Adrenal gland (tissue), 12 donors: ENCODE measurements around the gene PARP16. TPM values are rescaled to one million over a fixed set of nuclear protein-coding genes. Genes with fewer than 3 reads are reported as not detected.

Source experiments
- DNase-seq, 7 donors: peaks; one replicate each; pipeline ENCODE4 v3.0.0-alpha.2; 2019 to 2020
- H3K27ac ChIP-seq, 5 donors: fragments of 200-600 bp; sonication (generic) in 4 of 5; 1 replicate in 3 of 5; 2 replicates in 2 of 5; pipeline versions ENCODE4 v1.5.1 to v1.8.0; 2016 to 2020; ENCODE audit warnings: mild to moderate bottlenecking in 1 of 5
- H3K27me3 ChIP-seq: fragments of 200-600 bp; 2 replicates; pipeline ENCODE4 v1.8.0; 2021
- H3K36me3 ChIP-seq, 2 donors: fragments of 200-600 bp; replicated peaks in 1 of 2; 1 replicate in 1 of 2; 2 replicates in 1 of 2; pipeline versions ENCODE4 v1.5.1 to v1.8.0; 2018 to 2022
- H3K4me1 ChIP-seq, 2 donors: fragments of 200-600 bp; replicated peaks in 1 of 2; 1 replicate in 1 of 2; 2 replicates in 1 of 2; pipeline versions ENCODE4 v1.5.1 to v1.8.0; 2018 to 2021
- H3K4me3 ChIP-seq, 4 donors: fragments of 200-600 bp; sonication (generic) in 3 of 4; one replicate each; pipeline ENCODE4 v1.5.1; 2016 to 2018
- H3K9me3 ChIP-seq, 3 donors: fragments of 200-600 bp; sonication (generic) in 1 of 3; replicated peaks in 1 of 3; 1 replicate in 2 of 3; 2 replicates in 1 of 3; pipeline versions ENCODE4 v1.5.1 to v1.8.0; 2016 to 2021
- POLR2A ChIP-seq, 2 donors: fragments of 450-650 bp; IDR thresholded peaks; one replicate each; pipeline ENCODE4 v1.6.1; 2017; ENCODE audit warnings: antibody characterized with exemption in 2 of 2, mild to moderate bottlenecking in 2 of 2, moderate library complexity in 1 of 2
- WGBS, 4 donors: extraction: QIAGEN DNeasy Blood & Tissue Kit in 2 of 4; methylation state at CpG; one replicate each; pipeline versions ENCODE4 v1.1.5 to v1.1.7; 2013 to 2017; 5-methylcytosine and 5-hydroxymethylcytosine counted together
- intact Hi-C, 2 donors: fragments of 100-400 bp; cut with DNase I; formaldehyde crosslinking; loops; one replicate each; pipeline versions ENCODE4 v1.14.1 to v1.15.0; 2022 to 2023
- polyA plus RNA-seq, 3 donors: library from polyadenylated mRNA; stranded (reverse); fragments of 200-250 nt in 2 of 3; fragments of 350-450 nt in 1 of 3; fragmentation: Illumina TruSeq in 1 of 3; extraction: RNeasy Lipid Tissue Mini Kit (QIAGEN cat#74804) in 1 of 3; gene quantifications; one replicate each; pipeline ENCODE4 v1.2.3, GENCODE V29; 2013 to 2014
- total RNA-seq, 9 donors: library from RNA; depleted of rRNA in 4 of 9; stranded (reverse); fragments of >200 nt in 4 of 9; fragments of 120-200 nt in 1 of 9; fragmentation: NEBNext Ultra II Directional in 1 of 9; extraction: Animal tissue kit (Norgen Biotek cat#: 25700) in 1 of 9; gene quantifications; one replicate each; pipeline versions ENCODE4 v1.1.0 to v1.2.4, GENCODE V29; 2013 to 2023
- TF ChIP-seq, protein P1 (sequence below), 6 experiments: fragments of 450-650 bp in 4 of 6; fragments of 200-600 bp in 2 of 6; sonication (generic) in 1 of 6; IDR thresholded peaks; 1 replicate in 5 of 6; 2 replicates in 1 of 6; pipeline versions ENCODE4 v1.5.1 to v1.8.0; 2016 to 2021; ENCODE audit warnings: antibody characterized with exemption in 6 of 6, mild to moderate bottlenecking in 2 of 6, moderate library complexity in 1 of 6
- donor health status: healthy with polysubstance abuse.
- donor health status: Bipolar disorder and iron deficiency.
- donor health status: DM: yes; HTN: yes; CAD: no.
- donor health status: DM: no; HTN: no; CAD: no.
- donor health status: DM: no; HTN: no; CAD: no.
- donor health status: DM: yes; HTN: yes; CAD: no.

The PARP16 gene
- total and polyA plus RNA-seq, 12 donors, result 7.8 to 18.1 (median 14.2) TPM

DNA sequence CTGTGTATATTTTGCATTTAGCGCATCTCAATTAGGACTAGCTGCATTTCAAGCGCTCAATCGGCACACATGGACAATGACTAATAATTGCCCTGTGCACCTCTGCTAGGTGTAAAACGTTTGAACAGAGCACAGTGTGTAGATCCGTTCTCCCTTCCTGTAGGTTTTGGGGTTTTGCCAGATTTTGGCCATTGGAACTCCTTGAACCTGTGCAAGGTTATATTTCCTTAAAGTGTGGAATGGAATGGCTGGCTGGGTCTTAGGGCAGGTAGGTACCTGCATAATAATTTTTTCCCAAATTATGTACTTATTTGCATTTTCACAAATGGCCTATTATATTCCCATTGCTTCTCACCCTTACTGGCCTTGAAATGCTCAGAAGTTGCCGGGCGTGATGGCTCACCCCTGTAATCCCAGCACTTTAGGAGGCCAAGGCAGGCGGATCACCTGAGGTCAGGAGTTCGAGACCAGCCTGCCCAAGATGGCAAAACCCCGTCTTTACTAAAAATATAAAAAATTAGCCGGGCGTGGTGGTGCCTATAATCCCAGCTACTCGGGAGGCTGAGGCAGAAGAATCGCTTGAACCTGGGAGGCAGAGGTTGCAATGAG, 18.6 kb upstream of the PARP16 start:
- H3K27ac ChIP-seq, result peak overlapping the region; percentile 78 to 96 (median 88)
- WGBS, 4 donors, result 40 to 44% (median 41%) methylated on average over 12 to 14 of the region's 14 CpGs
- intact Hi-C loops, result no loop called here
- TF ChIP-seq, protein P1, sequence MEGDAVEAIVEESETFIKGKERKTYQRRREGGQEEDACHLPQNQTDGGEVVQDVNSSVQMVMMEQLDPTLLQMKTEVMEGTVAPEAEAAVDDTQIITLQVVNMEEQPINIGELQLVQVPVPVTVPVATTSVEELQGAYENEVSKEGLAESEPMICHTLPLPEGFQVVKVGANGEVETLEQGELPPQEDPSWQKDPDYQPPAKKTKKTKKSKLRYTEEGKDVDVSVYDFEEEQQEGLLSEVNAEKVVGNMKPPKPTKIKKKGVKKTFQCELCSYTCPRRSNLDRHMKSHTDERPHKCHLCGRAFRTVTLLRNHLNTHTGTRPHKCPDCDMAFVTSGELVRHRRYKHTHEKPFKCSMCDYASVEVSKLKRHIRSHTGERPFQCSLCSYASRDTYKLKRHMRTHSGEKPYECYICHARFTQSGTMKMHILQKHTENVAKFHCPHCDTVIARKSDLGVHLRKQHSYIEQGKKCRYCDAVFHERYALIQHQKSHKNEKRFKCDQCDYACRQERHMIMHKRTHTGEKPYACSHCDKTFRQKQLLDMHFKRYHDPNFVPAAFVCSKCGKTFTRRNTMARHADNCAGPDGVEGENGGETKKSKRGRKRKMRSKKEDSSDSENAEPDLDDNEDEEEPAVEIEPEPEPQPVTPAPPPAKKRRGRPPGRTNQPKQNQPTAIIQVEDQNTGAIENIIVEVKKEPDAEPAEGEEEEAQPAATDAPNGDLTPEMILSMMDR (IDR thresholded peaks at IDR 0.05), result no peak
- no peak for TF ChIP-seq POLR2A (IDR thresholded peaks at IDR 0.05)
- peaks cover 3 to 12% of the 10 kb centered on the region in 2 donors for H3K4me1 ChIP-seq
- no peaks in the 10 kb centered on the region for H3K36me3 ChIP-seq
- DNase-seq, result no peak
- peak overlapping the region in 2 of 4 donors; percentile 25 to 42 for H3K4me3 ChIP-seq
- no peaks in the 10 kb centered on the region for H3K27me3 ChIP-seq
- no peaks in the 10 kb centered on the region for H3K9me3 ChIP-seq

DNA sequence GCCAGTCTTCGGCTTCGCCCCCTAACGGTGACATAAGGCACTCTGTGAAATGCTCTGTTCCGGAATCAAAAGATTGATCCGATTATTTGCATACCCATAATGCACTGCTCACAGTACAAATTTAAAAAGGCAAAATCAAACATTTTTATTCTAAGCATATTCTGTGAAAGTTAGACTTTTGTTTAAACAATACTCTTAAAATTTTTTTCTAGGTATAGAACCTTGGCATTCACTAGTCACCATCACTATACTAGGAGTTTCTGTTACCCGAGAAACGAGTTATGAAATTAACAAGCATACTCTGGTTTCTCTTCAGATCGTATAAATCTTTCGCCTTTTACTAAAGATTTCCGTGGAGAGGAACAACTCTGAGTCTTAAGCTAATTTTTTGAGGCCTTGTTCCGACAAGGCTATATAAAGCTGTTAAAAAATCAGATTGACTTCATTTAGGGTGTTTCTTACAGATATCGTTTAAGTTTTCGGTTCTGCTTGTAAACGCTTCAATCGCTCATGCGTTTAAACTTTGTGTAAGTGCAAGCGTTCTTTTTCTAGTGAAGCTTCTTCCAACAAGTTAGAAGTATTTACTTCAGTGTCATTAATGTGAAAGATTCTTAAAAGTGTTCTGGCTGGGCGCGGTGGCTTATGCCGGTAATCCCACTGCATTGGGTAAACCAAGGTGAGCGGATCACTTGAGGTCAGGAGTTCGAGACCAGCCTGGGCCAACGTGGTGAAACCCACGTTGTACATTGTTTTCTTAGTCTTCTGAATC, 17.9 kb upstream of the PARP16 start, which contains the start of gene RNU5B-1:
TSS of gene RNU5B-1 (plus strand) at position 297 of the 769 bp plus-strand sequence.
- H3K27ac ChIP-seq, result peak within 1 kb of the TSS; percentile 78 to 96 (median 88)
- intact Hi-C loops, result no loop called here
- H3K4me3 ChIP-seq, result peak within 1 kb of the TSS in 2 of 4 donors; percentile 51 to 63
- peak; percentile 79 to 94 (median 86) for DNase-seq
- no peaks in the 10 kb centered on the region for H3K36me3 ChIP-seq
- no peaks in the 10 kb centered on the region for H3K9me3 ChIP-seq
- TF ChIP-seq, protein P1 (IDR thresholded peaks at IDR 0.05), result peak; percentile 62 to 92 (median 88)
- peak; percentile 100 for TF ChIP-seq POLR2A (IDR thresholded peaks at IDR 0.05)
- peaks cover 3 to 12% of the 10 kb centered on the region in 2 donors for H3K4me1 ChIP-seq
- H3K27me3 ChIP-seq, result no peaks in the 10 kb centered on the region
- WGBS, 4 donors, result 0 to 1% (median 0%) methylated on average over 24 of the region's 24 CpGs

DNA sequence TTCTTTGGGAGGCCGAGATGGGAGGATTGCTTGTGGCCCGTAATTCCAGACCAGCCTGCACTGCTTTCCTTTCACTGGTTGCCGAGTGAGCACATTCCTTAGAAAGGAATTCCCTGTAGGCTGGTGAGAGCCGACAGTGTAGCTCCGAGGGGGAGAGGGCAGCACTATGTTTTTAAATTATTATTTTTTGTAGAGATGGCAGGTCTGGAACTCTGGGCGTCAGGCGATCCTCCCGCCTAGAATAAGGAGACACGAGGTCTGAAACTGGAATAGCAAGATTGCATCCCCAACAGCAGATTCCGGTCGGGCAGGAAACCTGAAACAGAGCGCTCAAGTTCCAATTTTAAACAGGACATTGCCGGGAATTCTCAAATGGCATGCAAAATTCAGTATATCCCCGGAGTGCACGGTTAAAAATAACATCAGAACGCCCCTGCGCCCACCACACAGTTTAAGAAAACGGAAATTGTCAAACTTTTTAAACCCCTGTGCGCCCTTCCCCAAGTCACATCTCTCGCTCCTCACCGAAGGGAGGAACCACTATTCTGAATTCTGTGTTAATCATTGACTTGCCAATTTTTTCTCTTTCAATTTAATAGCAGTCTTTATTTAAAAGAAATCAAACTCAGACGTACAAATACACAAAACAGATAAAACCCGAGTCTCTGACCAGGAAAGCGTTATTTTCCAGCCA, 17.2 kb upstream of the PARP16 start:
- Histone ChIP-seq H3K27me3 (no peaks in the 10 kb centered on the region), H3K36me3 (no peaks in the 10 kb centered on the region), H3K4me1 (peaks cover 3 to 12% of the 10 kb centered on the region in 2 donors), H3K4me3 (peak overlapping the region in 2 of 4 donors; percentile 51 to 63), H3K27ac (peak overlapping the region; percentile 78 to 96 (median 88)), H3K9me3 (no peaks in the 10 kb centered on the region)
- intact Hi-C loops, result no loop called here
- DNase-seq, result peak in 5 of 7 donors; percentile 58 to 80 (median 62)
- TF ChIP-seq POLR2A (IDR thresholded peaks at IDR 0.05), result no peak
- TF ChIP-seq, protein P1 (IDR thresholded peaks at IDR 0.05), result no peak
- 1 to 2% (median 1%) methylated on average over 23 to 24 of the region's 24 CpGs for WGBS, 4 donors

DNA sequence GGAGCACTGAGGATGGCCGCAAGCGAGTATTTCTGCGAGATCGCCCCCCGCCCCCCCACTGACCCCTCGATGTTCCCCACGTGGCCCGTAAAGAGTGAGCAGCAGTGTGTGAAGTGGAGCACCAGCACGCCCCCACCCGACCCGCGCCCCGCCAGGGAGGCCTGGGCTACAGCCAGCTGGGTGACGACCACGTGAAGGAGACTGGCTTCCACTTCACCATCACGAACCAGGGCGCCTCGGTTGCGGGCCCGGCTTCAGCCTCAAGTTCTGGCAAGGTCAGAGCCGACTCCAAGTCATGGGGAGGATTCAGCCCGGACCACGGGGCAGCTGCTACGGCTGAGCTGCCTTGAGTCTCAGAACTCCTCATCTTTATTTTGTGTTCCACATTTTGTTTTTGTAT, 15.4 kb upstream of the PARP16 start:
- no peaks in the 10 kb centered on the region for H3K27me3 ChIP-seq
- H3K36me3 ChIP-seq, result no peaks in the 10 kb centered on the region
- H3K4me1 ChIP-seq, result peaks cover 3 to 20% of the 10 kb centered on the region in 2 donors
- DNase-seq, result peak in 3 of 7 donors; percentile 48 to 51 (median 51)
- H3K27ac ChIP-seq, result no peak overlapping the region
- H3K9me3 ChIP-seq, result no peaks in the 10 kb centered on the region
- TF ChIP-seq, protein P1 (IDR thresholded peaks at IDR 0.05), result no peak
- no peak for TF ChIP-seq POLR2A (IDR thresholded peaks at IDR 0.05)
- intact Hi-C loops, result no loop called here
- WGBS, 4 donors, result 50 to 55% (median 50%) methylated on average over 9 to 24 of the region's 24 CpGs
- H3K4me3 ChIP-seq, result no peak overlapping the region
